ENCODE measurements around the gene CA11.

GRCh38 chr19:48628486-48629296, 17.3 kb downstream of the CA11 start:
- no peak for TF ChIP-seq POLR2A (IDR thresholded peaks at IDR 0.05)
- no peak for TF ChIP-seq CTCF (IDR thresholded peaks at IDR 0.05)
